Immature natural killer cell (primary cell): ENCODE results near the gene EIF2AK3. TPM values are rescaled to one million over a fixed set of nuclear protein-coding genes. Genes with fewer than 3 reads are reported as not detected.
A peak's percentile ranks its signal among the peaks of the same experiment; 100 is the strongest.
"Not testable (repeated sequence)": the region's sequence is repeated elsewhere in the genome, so short reads cannot be mapped to it uniquely, and the experiment has no call there.

Experiments
- DNase-seq, 3 donors: peaks; one replicate each; pipeline ENCODE4 v3.0.0; 2022; ENCODE audit warnings: mixed read lengths in 1 of 3
- H3K27ac Mint-ChIP-seq, 6 donors: one replicate each; pipeline ENCODE4 v1.8.0; 2020; ENCODE audit warnings: mixed read lengths in 6 of 6, mild to moderate bottlenecking in 5 of 6, inconsistent platforms in 4 of 6, moderate library complexity in 3 of 6
- H3K27me3 Mint-ChIP-seq, 3 donors: one replicate each; pipeline ENCODE4 v1.8.0; 2020 to 2021; ENCODE audit warnings: low read depth in 3 of 3, mild to moderate bottlenecking in 3 of 3, mixed read lengths in 3 of 3, moderate library complexity in 3 of 3, inconsistent platforms in 1 of 3
- H3K36me3 Mint-ChIP-seq, 3 donors: one replicate each; pipeline ENCODE4 v1.8.0; 2020; ENCODE audit warnings: mixed read lengths in 3 of 3, inconsistent platforms in 2 of 3, mild to moderate bottlenecking in 2 of 3
- H3K4me1 Mint-ChIP-seq, 2 donors: one replicate each; pipeline ENCODE4 v1.8.0; 2020; ENCODE audit warnings: inconsistent platforms in 2 of 2, mild to moderate bottlenecking in 2 of 2, mixed read lengths in 2 of 2, moderate library complexity in 1 of 2
- H3K4me3 Mint-ChIP-seq, 5 donors: one replicate each; pipeline ENCODE4 v1.8.0; 2020; ENCODE audit warnings: mild to moderate bottlenecking in 5 of 5, mixed read lengths in 5 of 5, inconsistent platforms in 3 of 5, moderate library complexity in 3 of 5
- H3K9me3 Mint-ChIP-seq, 6 donors: one replicate each; pipeline ENCODE4 v1.8.0; 2020; ENCODE audit warnings: mild to moderate bottlenecking in 6 of 6, mixed read lengths in 6 of 6, inconsistent platforms in 4 of 6, moderate library complexity in 3 of 6
- polyA plus RNA-seq, 3 donors: library from polyadenylated mRNA; unstranded; fragments of 300-500 nt; fragmentation: Illumina TruSeq; gene quantifications; one replicate each; pipeline ENCODE4 v1.2.3, GENCODE V29; 2021

EIF2AK3 gene
- polyA plus RNA-seq, 3 donors from 2014 or later: 3.5 to 14.2 (median 4.4) TPM

DNA sequence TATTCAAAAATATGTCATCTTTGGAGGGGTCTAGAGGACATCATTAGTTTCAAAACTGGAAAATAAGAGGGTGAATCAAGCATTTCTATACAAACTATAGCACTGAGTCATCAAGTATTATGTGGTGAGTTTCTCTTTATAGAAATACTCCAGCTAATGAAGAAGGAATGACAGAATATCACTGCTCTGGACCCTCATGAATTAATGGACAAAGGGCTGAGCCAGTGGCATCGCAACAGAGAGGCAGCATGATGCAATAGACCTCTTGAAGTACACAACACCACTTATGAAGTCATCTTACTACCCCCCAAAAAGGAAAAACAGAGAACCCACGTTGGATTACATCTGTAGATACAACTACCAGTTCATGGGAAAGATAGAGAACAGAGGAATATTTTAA is 27.4 kb upstream of the EIF2AK3 start:
- peaks cover 0 to 4% (median 0%) of the 10 kb centered on the region in 3 donors for H3K36me3 Mint-ChIP-seq
- H3K4me3 Mint-ChIP-seq: no peak overlapping the region

DNA sequence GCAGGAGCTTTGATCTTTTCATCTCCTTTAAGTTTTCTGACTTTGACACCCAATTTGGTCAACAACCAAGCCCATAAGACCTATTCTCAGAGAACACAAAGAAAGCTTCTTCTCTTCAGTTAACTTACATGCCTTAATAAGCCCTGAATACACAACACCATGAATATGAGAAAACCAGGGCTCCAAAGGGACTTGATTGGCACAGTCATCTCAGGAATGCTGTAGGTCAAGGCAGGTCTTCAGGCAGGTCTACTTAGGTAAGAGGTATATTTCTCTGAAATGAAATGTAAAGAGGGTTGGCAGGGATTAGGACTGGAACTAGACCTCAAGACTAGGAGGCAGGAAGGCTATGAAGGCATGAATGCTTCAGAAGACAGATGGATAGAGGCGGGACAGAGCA is 24.4 kb upstream of the EIF2AK3 start:
- Mint-ChIP-seq H3K36me3 (peaks cover 0 to 4% (median 0%) of the 10 kb centered on the region in 3 donors), H3K4me3 (no peak overlapping the region), H3K27me3 (no peaks in the 10 kb centered on the region), H3K9me3 (no peaks in the 10 kb centered on the region), H3K27ac (no peak overlapping the region), H3K4me1 (no peaks in the 10 kb centered on the region)
- DNase-seq: no peak

More for the DNA sequence above, 27.4 kb upstream of the EIF2AK3 start:
- no peaks in the 10 kb centered on the region for H3K27me3 Mint-ChIP-seq
- H3K4me1 Mint-ChIP-seq: no peaks in the 10 kb centered on the region
- no peak for DNase-seq
- no peaks in the 10 kb centered on the region for H3K9me3 Mint-ChIP-seq
- H3K27ac Mint-ChIP-seq: no peak overlapping the region

DNA sequence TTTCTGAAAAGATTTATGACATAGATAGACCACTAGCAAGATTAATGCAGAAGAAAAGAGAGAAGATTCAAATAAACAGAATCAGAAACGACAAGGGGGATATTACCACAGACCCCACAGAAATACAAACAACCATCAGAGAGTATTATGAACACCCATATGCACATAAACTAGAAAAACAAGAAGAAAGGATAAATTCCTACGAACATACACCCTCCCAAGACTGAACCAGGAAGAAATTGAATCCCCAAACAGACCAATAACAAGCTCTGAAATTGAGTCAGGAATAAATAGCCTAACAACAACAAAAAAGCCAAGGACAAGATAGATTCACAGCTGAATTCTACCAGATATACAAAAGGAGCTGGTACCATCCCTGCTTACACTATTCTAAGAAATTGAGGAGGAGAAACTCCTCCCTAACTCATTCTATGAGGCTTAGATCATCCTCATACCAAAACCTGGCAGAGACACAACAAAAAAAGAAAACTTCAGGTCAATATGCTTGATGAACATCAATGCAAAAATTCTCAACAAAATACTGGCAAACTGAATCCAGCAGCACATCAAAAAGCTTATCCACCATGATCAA is 18.1 kb upstream of the EIF2AK3 start:
- peaks cover 10 to 19% of the 10 kb centered on the region in 2 donors for H3K4me1 Mint-ChIP-seq
- H3K4me3 Mint-ChIP-seq, H3K36me3 Mint-ChIP-seq: not testable (repeated sequence)

DNA sequence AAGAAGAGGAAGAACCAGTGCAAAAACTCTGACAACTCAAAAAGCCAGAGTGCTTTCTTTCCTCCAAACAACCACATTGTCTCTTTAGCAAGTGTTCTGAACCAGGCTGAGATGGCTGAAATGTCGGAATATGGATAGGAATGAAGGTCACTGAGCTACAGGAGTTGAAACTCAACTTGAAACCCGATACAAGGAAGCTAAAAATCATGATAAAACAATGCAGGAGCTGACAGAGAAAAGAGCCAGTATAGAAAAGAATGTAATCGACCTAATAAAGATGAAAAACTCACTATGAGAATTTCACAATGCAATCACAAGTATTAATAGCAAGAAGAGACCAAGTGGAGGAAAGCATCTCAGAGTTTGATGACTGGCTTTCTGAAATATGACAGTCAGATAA is 15.0 kb upstream of the EIF2AK3 start:
- Mint-ChIP-seq H3K4me3 (no peak overlapping the region), H3K27me3 (peaks cover 0 to 10% (median 0%) of the 10 kb centered on the region in 3 donors), H3K27ac (no peak overlapping the region), H3K9me3 (peaks cover 3 to 13% (median 7%) of the 10 kb centered on the region in 6 donors), H3K4me1 (peaks cover 38 to 50% of the 10 kb centered on the region in 2 donors), H3K36me3 (peaks cover 5% of the 10 kb centered on the region in 3 donors)
- DNase-seq: no peak

More for the DNA sequence above, 18.1 kb upstream of the EIF2AK3 start:
- H3K9me3 Mint-ChIP-seq, H3K27me3 Mint-ChIP-seq, H3K27ac Mint-ChIP-seq, DNase-seq: not testable (repeated sequence)

DNA sequence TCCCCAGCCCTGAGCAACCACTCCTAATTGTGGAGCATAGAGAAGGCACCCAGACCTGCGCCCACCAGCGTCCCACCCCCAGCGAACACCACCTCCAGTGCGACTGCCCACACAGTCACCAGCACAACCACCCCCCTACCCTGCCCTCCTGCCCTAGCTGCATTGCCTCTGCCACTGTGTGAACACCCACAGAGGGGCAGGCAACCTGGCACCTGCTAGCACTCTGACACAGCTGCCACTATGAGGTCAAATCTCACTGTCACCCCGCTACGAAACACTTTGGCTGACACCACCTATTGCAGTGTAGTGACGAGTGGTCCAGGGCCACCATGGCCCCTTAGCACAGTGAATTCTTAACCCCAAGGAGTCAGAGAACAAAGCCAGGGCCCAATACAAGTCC is 14.1 kb upstream of the EIF2AK3 start:
- Mint-ChIP-seq H3K9me3 (peaks cover 3 to 13% (median 7%) of the 10 kb centered on the region in 6 donors), H3K4me3 (no peak overlapping the region), H3K27ac (peak overlapping the region in 1 of 6 donors; percentile 11), H3K4me1 (peaks cover 41 to 59% of the 10 kb centered on the region in 2 donors), H3K27me3 (peaks cover 0 to 10% (median 0%) of the 10 kb centered on the region in 3 donors), H3K36me3 (peaks cover 5% of the 10 kb centered on the region in 3 donors)
- peak in 2 of 3 donors; percentile 11 to 20 for DNase-seq

DNA sequence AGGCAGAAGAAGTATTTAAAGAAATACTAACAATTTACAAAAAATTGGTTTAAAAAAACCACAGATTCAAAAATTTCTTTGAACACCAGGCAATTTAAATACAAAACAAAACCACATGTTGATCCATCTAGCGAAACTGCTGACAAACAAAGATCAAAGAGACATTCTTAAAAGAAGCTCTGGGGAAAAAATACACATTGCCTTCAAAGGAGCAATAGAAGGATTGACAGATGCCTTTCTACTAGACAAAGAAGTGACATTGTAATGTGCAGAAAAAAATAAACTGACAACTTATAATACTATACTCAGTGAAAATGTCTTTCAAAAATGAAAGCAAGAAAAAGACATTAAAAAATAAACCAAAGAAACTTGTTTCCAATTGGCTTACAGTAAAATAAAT is 12.6 kb upstream of the EIF2AK3 start:
- H3K9me3 Mint-ChIP-seq: peaks cover 3 to 13% (median 7%) of the 10 kb centered on the region in 6 donors
- H3K4me1 Mint-ChIP-seq: peaks cover 39 to 59% of the 10 kb centered on the region in 2 donors
- H3K27ac Mint-ChIP-seq: peak overlapping the region in 3 of 6 donors; percentile 40 to 70 (median 67)
- peaks cover 5% of the 10 kb centered on the region in 3 donors for H3K36me3 Mint-ChIP-seq
- peak overlapping the region in 2 of 5 donors; percentile 23 to 46 for H3K4me3 Mint-ChIP-seq
- DNase-seq: no peak
- peaks cover 0 to 10% (median 0%) of the 10 kb centered on the region in 3 donors for H3K27me3 Mint-ChIP-seq

DNA sequence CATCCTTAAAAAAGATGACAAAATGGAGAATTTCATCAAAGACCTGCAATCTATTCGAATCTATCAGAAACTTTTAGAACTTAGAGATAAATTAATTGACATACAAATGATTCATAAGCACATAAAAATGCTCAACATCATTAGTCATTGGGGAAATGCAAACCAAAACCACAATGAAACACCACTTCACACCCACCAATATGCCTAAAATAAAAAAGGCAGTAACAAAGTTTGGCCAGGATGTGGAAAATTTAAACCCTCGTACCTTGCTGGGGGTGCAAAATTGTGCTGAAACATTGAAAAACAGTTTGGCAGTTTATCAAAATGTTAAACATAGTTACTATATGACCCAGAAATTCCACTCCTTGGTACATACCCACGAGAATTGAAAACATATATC is 11.5 kb upstream of the EIF2AK3 start:
- Mint-ChIP-seq H3K36me3 (peaks cover 5% of the 10 kb centered on the region in 3 donors), H3K9me3 (peaks cover 3 to 13% (median 7%) of the 10 kb centered on the region in 6 donors), H3K4me3 (peak overlapping the region; percentile 51 to 66 (median 58)), H3K4me1 (peaks cover 38 to 52% of the 10 kb centered on the region in 2 donors), H3K27me3 (peaks cover 0 to 10% (median 0%) of the 10 kb centered on the region in 3 donors), H3K27ac (peak overlapping the region; percentile 42 to 76 (median 52))
- DNase-seq: peak; percentile 52 to 64 (median 58)

DNA sequence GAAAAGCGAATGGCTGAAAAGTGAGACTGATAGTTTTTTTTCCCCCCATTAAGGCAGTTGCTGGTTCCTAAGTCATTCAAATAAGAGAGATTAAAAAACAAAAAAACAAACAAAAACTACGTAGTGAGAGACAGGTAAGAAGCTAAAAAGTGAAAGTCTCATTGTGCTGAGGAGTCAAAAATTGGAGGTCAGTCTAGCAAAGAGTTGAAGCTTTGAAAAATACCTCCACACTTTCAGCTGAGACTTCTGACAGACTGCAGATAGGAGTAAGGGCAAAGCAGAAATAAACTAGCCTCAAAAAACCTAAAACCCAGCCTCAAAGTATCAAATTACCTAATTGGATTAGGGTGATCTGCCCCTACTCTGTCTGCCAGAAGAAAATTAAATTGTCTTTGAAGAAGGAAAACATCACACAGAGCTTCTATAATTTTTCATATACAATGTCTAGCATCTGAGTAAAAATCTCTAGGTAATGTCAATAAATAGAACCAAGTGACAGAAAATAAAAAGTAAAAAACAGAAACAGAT is 10.9 kb upstream of the EIF2AK3 start:
- Mint-ChIP-seq H3K4me3 (peak overlapping the region; percentile 5 to 66 (median 63)), H3K9me3 (peaks cover 3 to 13% (median 7%) of the 10 kb centered on the region in 6 donors), H3K27ac (peak overlapping the region; percentile 7 to 76 (median 58)), H3K27me3 (peaks cover 0 to 10% (median 0%) of the 10 kb centered on the region in 3 donors), H3K4me1 (peaks cover 38 to 52% of the 10 kb centered on the region in 2 donors), H3K36me3 (peaks cover 5% of the 10 kb centered on the region in 3 donors)
- no peak for DNase-seq

DNA sequence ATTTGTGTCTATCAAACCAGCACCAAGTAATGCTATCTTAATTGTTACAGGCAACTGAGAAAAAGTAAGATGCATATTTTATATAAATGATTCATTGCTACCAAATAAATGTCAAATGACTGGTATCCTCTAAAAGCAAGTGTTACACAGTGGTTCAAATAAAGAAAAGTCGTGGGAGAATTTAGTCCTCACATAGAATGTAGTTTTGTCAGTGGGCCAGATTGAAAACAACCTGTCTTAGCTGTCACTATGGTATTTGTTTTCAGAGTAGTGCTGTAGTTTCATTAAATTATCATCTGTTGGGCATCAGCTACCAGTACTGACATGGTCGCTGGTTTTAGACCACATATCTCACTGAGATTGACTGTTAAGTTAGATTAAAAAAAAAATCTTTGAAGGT is 10.2 kb upstream of the EIF2AK3 start:
- H3K36me3 Mint-ChIP-seq: peaks cover 5% of the 10 kb centered on the region in 3 donors
- peaks cover 38 to 52% of the 10 kb centered on the region in 2 donors for H3K4me1 Mint-ChIP-seq
- H3K27ac Mint-ChIP-seq: peak overlapping the region in 5 of 6 donors; percentile 28 to 69 (median 56)
- peaks cover 3 to 13% (median 7%) of the 10 kb centered on the region in 6 donors for H3K9me3 Mint-ChIP-seq
- DNase-seq: no peak
- H3K4me3 Mint-ChIP-seq: peak overlapping the region; percentile 5 to 66 (median 63)
- H3K27me3 Mint-ChIP-seq: peaks cover 0 to 10% (median 0%) of the 10 kb centered on the region in 3 donors

DNA sequence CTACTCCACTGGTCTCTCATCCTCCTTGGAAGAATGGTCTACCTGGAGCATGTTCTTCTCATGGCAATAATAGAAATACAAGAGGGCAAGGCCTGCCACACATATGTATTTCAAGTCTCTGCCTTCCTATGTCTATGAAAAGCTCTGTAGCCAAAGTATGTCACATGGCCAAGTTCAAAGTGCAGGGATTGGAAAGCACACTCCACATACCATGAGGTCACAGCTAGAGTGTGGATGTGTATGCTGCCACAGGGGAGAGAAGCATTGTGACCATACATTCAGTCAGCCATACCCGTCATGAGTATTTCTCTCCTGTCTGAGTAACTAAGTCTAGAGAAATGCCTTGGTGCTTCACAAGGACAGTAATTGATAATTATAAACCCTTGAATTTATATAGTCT is 8.8 kb upstream of the EIF2AK3 start:
- Mint-ChIP-seq H3K4me3 (no peak overlapping the region), H3K4me1 (peaks cover 32 to 45% of the 10 kb centered on the region in 2 donors), H3K9me3 (peaks cover 3 to 13% (median 7%) of the 10 kb centered on the region in 6 donors), H3K27ac (no peak overlapping the region), H3K27me3 (peaks cover 0 to 5% (median 0%) of the 10 kb centered on the region in 3 donors), H3K36me3 (peaks cover 5% of the 10 kb centered on the region in 3 donors)
- DNase-seq: no peak

DNA sequence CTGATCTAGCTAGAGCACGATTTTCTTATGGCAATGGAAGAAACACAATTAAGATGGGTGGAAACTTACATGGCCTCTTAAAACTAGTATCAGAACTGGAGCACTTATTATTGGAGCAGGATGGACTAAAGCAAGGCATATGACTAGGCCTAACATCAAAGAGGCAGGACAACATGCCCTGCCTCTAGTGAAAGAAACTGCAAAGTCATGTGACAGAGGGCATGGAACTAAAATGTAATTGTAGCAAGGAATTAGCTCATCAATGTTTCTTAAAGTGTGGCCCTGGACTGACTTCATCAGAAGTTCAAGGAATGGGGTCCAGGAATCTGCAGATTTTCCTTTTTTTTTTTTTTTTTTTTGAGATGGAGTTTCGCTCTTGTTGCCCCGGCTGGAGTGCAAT is 5.3 kb upstream of the EIF2AK3 start:
- no peaks in the 10 kb centered on the region for H3K36me3 Mint-ChIP-seq

DNA sequence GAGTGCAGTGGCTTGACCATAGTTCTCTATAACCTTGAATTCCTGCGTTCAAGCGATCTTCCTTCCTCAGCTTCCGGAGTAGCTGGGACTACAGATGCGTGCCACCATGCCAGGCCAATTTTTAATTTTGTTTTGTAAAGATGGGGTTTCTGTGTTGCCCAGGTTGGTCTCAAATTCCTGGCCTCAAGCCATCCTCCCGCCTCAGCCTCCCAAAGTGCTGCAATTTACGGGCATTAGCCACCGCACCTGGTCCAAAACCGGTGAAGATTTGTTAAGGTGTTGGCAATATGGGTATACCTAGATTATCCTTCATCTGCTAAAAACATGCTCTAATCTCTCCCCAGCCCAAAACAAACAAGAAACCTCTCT is 1.3 kb upstream of the EIF2AK3 start:
- Mint-ChIP-seq H3K4me1 (peaks cover 0 to 7% of the 10 kb centered on the region in 2 donors), H3K27me3 (peaks cover 3 to 9% (median 6%) of the 10 kb centered on the region in 3 donors), H3K36me3 (no peaks in the 10 kb centered on the region), H3K27ac (no peak overlapping the region), H3K9me3 (no peaks in the 10 kb centered on the region), H3K4me3 (peak overlapping the region in 1 of 5 donors; percentile 73)
- no peak for DNase-seq

More for the DNA sequence above, 5.3 kb upstream of the EIF2AK3 start:
- Mint-ChIP-seq H3K27me3 (peaks cover 0 to 3% (median 3%) of the 10 kb centered on the region in 3 donors), H3K9me3 (no peaks in the 10 kb centered on the region), H3K4me1 (peaks cover 5 to 16% of the 10 kb centered on the region in 2 donors), H3K27ac (no peak overlapping the region), H3K4me3 (no peak overlapping the region)
- DNase-seq: no peak

DNA sequence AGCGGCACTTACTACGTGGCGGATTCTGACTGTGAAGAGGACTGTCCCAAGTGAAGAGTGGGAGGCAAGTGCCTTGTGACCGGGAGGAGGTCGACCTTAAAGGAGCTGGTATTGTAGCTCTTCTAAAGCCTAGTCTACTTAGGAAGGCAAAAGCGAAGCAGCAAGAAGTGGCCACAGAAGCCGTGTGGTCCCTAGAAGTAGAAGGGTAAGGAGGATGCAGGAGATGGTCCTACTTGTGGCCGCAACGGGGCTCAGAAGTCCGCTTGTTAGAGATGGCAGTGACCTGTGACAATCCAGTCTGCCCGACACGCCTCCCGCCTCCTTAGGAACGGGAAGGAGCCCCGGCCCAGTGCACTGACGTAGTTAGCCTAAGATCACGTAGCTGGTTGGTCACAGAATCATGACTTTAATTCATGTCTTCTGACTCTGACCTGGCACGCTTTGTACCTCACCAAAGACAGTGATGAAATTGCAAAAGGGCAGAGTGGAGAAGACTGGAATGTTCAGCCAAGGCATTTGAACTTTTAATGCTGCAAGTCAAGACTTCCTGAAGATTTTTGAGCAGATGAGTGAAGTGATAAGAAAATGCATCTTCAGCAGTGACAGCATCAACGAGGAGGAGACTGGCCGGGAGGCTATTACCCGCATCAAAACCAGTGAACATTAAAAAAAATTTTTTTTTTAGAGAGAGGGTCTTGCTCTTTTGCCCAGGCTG is 749 bp upstream of the EIF2AK3 start:
- H3K36me3 Mint-ChIP-seq: no peaks in the 10 kb centered on the region
- peak; percentile 85 to 87 (median 86) for DNase-seq
- no peaks in the 10 kb centered on the region for H3K9me3 Mint-ChIP-seq
- H3K27me3 Mint-ChIP-seq: peaks cover 3 to 9% (median 6%) of the 10 kb centered on the region in 3 donors
- no peak overlapping the region for H3K4me3 Mint-ChIP-seq
- no peak overlapping the region for H3K27ac Mint-ChIP-seq
- H3K4me1 Mint-ChIP-seq: peaks cover 0 to 7% of the 10 kb centered on the region in 2 donors
